Putamen (tissue), 1 donor: ENCODE measurements around the gene FYTTD1.

ENCODE experiments used
- DNase-seq: peaks from one replicate; pipeline ENCODE4 v3.0.0-alpha.2; 2016; ENCODE audit warnings: low spot score

Gene FYTTD1

DNA sequence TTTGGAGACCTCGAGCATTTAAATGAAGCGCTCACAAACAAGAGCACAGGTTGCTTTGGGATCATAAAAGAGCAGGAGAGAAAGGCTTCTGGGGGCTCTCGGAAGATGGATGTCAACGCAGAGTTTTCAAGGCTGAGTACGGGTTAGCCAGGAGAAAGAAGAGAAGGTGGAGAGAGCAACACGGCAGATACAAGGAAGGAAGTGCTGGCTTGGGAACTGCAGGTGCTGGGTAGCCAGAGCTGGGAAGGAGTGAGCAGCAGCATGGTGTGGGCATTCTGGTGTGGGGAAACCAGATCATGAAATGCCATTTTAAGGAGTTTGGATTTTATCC lies 12.4 kb upstream of the FYTTD1 start:
- DNase-seq = no peak

DNA sequence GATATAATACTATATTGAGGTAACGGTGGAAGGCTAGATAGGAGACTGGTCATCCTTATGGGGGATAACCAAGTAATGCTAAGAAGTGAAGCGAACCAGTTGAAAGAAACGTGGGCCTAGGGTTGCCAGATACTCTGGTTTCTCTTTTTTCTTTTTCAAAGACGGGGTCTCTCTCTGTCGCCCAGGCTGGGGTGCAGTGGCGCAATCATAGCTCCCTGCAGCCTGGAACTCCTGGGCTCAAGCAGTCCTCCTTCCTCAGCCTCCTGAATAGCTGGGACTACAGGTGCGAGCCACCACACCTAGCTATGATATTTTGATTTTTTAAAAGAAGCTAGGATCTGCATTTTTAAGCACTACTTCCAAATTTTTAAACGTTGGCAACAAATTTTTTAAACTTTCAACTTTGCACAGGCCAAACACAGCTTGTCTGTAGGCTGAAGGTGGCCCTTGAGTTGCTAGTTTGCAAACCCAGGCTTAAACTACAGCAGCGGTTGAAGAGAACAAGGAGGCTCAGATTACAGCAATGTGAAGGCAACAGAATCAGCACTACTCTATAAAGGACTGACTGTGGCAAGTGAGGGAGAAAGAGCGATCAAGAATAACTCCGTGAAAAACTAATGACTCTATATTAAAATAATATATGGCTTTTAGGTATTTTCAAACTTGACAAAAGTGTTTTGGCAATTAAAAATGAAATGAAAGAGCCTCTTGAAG lies 11.8 kb upstream of the FYTTD1 start:
- DNase-seq = no peak

DNA sequence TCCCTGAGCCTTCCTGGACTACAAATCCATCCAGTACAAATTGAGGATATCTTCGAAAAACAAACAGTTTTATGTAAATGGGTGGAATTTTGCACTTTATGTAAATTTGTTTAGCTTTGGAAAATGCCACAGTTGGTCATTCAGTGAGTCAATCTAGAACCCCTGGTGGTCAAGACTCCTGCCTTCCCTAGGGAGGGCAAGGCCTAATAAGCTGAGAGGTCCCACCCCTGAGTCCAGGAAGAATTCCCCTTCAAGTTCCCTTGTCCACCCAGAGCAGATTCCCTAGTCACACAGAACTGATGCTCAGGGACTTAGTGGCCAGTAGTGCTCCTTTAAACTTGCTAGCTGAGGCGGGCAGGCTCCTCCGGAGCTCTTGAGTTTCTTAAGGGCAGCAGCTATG lies 6.9 kb upstream of the FYTTD1 start:
- DNase-seq = no peak

DNA sequence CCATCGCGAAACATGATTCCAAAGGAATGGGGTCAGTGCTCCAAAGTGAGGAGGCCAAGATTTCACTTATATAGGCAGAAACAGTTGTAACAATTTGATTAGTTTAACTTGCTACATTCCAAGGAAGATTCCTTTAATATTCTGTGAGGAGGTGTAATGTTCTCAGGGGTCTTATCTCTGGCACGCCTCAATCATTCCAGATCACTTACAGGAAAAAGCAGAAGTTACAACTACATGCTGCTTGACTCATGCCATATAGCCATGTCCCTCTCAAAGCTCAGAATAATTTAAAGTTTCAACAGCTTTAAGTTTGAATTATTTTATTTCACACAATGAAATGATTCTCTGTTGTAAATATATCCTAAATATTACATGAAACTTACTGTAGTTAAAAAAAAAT lies 3.5 kb upstream of the FYTTD1 start:
- DNase-seq = no peak

DNA sequence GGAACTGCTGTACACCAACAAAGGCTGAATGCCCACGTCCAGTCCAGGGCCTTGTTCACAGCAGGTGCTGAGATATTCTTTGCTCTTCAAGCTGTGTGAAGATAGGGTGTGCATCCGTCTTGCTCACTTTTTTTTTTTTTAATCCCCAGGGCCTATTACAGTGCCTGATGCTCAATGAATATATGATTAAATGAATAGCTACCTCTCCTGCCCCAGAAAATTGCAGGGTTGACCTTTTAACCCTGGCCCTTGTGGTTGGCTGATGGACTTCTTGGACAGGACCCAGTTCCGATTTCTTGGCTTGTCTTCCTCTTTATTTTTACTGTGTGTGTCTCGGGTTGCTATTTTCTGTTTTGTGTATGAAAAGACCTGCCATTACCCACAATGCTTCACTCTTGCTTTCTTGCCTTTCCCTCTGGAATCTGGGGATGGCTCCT lies 2.9 kb upstream of the FYTTD1 start:
- DNase-seq = no peak

DNA sequence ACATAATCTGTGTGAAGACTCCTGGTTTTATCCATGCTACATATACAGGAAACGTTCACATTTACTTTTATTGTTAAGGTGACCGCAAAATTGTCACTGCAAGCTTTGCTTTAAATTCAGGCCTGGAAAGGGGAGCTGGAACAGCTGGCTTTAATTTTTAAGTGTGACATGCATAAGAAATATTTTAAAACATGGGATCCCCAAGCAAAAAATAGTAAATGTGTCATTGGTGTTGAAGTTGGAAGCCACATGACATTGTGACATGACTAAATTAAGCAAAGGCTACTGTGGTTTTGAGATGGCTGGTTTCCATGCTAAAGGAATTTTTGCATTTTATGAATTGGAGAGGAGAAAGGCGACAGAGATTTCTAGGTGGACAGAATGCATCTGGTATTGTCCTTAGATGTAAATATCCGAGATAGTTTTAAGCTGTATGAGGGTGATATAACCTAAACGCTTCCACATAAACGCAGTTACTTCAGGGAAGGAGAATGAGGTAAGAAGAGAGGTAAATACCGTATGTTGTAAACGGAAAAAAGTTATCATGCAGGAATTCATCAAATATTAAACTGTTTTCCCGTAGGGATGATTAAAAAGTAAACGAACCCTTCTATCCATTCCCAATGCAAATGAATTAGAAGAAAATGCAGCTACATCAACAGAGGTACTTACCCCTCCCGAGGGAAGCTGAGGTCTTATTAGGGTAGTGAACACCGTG lies 927 bp upstream of the FYTTD1 start:
- DNase-seq = no peak

DNA sequence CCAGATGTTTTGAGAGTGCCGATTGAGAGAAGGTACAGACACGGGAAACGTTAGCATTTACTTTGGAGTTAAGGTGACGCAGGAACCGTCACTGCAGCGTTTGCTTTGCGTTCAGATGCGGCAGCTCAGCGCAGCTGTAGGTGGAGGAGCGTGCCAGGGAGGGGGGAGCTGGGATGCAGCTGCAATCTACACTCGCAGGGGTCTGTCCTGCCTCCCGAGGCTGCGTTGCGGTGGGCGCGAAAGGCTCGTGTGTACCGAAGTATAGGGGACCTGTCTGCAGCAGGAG lies 425 bp upstream of the FYTTD1 start:
- DNase-seq = peak; percentile 74

DNA sequence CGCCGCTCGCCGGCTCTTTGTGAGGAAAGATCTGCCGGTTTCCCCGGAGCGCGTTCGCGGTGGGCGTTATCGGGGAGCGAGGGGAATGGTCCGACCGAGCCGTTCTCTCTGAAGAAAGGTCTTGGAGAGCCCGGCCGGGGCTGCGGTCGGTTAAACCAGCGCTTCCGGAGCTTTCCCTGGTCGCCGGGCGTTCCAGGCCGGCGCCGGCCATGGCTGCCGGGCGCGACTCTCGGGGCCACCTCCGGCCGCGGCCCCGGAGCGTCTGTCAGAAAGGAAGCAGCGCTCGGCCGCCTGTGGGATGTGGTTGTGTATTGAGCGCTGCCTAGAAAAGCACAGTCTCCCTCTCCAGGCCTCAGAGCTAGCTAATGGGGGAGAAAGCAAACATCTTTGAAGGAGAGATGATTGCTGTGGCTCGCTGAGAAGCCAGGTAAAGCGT lies 731 bp downstream of the FYTTD1 start:
- DNase-seq = peak; percentile 61

DNA sequence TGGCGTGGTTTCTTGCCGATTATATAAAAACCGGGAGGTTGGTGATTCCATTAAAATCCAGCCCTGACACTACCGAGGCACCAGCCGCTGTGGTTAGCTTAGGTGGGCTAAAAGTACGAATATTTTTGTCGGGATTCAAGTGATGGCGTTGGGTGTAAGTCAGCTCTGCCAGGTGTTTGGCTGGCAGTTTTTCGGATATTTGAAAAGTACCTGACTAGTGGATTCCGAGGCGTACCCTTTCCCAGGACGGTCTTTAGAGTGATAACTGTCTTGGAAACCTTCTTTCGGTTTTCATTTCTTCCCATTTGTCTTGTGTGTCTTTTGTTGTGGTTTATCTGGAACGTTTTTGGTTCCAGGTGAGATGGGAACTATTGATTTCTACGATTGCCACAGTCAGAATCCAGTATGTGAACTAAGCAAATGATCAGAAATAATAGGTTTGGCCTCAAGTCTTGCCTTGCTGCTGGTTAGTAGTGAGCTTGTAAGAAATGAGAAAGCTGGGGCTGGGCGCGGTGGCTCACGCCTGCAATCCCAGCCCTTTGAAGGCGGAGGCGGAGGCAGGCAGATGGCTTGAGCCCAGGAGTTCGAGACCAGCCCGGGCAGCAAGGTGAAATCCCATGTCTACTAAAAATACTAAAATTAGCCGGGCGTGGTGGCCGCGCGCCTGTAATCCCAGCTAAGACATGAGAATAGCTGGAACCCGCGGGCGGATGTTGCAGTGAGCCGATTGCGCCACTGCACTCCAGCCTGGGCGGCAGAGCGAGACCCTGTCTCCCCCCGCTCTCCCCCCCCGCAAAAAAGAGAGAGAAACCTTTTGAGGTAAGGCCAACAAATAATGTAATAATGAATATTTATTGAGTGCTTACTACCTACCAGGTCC lies 1.4 kb downstream of the FYTTD1 start:
- peak; percentile 18 for DNase-seq

DNA sequence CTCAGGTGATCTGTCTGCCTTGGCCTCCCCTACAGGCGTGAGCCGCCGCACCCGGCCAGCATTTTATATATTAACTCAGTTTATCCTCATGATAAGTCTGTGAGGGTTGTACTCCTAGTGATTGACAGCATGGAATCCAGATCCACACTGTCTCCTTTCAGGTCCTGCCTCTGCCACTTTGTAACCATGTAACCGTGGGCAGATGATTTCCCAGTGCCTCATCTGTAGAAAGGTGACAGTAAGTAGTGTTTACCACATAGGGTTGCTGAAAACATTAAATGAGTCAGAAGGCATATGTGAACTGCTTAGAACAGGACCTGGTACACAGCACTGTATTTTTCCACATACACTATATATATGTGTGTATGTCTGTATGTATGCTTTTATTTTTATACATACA lies 2.4 kb downstream of the FYTTD1 start:
- DNase-seq = no peak

DNA sequence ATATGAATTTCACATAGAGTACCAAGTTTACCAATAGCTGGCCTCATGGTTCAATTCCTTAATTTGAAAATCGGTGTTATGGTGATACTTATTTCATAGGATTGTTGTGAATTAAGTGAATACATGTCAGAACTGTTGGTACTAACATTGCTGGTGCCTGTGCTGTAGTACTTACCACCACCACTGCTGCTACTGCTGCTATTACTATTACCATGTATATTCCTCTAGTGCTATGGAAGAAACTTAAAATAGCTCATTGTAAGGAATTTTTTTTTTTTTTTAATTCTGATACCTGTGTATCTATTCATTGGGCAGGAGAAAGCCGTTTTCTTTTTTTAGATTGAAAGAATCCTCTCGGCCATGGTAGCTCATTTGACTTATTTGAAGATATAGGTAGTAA lies 3.6 kb downstream of the FYTTD1 start:
- no peak for DNase-seq

DNA sequence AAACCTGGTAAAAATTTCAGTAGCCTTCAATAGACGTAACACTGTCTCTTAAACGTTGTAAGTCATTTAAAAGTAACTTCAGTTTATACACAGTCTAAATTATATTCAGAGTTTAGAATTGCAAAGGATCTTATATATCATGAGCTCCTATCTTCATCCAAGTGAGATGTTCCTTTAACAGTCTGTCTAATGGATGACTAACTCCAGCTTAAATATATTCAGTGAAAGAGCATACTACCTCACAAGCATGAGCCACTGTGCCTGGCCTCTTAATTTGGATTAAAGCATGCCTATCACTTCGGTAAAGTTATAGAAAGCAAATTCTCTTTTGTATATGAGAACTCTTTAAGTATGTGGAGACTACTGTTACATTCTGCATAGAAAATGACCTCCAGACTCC lies 7.0 kb downstream of the FYTTD1 start:
- DNase-seq = no peak

DNA sequence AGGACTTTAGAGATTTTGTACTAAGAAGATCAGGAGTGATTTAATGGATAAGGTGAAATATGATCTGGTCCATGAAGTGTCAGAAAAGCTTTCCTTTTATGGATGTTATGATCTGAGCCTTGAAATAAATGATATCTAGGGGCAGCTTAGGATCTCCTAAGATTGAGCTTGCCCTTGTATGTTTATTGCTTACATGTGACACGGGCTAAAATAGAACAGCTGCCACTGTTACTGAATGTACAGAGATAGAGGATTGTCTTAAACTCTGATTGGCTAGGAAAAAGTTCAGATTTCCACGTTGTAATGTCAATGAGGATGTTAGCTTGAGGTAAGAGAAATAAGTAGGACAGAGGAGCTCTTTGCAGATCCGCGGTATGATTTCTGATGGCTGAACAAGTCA lies 8.8 kb downstream of the FYTTD1 start:
- DNase-seq = no peak

DNA sequence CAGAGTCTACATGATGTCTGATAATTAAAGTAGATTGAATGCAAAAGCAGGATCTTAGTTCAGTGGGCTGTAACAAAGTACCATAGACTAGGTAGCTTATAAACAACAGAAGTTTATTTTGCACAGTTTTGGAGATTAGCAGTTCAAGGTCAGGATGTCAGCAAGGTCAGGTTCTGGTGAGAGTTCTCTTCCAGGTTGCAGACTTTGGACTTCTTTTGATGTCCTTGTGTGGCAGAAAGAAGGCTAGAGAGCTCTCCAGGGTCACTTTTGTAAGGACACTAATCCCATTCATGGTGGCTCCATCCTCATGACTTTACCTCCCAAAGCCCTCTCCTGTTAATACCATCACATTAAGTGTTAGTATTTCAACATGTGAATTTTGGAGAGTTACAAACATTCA lies 12.1 kb downstream of the FYTTD1 start:
- DNase-seq = no peak

DNA sequence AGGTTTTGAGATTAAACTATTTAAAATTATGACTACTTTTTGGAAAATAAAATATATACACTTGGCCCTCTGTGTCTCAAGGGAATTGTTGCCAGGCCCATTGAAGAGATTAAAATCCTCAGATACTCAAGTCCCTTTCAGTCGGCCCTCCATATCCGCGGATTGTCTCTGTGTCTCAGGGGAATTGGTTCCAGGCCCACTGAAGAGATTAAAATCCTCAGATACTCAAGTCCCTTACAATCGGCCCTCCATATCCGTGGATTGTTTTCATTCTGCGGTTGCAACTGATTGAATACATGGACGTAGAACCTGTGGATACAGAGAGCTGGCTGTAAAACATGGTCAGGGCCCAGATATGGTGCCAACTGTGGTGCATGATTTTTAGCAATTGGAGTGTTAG lies 25.6 kb downstream of the FYTTD1 start:
- no peak for DNase-seq

DNA sequence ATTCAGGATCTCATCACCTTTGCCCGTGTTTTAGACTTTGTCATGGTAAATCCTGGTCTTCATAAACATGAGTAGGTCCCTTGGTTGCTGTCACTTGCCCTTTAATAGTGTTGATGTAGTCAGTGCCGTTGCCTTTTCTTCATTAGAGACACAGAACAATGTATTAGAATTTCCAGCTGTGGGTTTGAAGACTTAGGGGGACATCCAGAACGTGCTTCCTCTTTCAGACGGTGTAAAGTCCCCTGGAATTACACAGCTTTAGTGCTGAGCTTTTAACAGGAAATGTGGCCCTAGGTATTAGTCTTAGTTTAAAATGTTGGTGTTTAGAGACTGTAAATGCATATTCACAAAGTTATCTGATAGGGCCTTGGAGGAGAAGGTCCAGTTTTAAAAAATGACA lies 32.5 kb downstream of the FYTTD1 start:
- DNase-seq = no peak

DNA sequence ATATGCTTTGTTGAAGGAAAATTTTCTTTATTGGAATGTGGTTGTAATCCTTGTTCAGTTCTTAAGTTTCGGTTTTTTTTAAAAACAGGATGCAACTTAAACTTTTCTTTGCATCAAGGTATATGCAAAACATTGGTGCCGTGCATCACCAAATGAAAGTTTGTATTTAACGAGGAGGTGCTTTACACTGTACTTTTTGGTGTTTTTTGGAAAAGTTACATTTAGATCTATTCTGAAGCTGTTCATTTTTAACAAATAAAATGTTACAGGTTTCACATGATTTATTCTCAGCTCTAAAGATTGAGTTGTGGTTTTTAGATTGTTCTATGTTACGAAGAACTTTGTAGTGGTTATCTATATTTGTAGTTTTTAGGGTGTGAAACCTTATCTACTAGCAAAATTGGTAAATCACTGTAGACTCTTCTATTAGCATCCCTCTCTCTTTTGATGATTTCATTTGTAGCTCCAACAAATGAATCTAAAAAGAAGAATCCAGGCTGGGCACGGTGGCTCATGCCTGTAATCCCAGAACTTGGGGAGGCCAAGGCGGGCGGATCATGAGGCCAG lies 34.4 kb downstream of the FYTTD1 start:
- no peak for DNase-seq

DNA sequence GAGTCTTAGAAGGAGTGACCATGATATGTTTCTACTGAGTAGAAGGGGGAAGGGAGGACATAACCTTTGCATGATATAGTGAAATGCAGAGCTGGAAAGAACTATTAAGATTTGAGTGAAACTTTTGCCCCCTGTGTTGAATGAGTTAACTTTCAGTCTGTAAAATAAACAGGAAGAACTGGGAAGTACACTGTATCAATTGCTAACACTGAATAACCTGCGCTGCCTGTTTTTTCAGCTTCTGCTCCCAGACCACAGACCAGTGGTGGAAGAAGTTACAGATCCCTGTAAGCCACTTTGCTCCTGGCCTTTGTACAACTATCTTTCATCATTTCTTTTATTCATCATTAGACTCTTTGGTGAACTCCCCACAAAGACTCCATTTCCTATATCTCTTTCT lies 37.7 kb downstream of the FYTTD1 start:
- no peak for DNase-seq

DNA sequence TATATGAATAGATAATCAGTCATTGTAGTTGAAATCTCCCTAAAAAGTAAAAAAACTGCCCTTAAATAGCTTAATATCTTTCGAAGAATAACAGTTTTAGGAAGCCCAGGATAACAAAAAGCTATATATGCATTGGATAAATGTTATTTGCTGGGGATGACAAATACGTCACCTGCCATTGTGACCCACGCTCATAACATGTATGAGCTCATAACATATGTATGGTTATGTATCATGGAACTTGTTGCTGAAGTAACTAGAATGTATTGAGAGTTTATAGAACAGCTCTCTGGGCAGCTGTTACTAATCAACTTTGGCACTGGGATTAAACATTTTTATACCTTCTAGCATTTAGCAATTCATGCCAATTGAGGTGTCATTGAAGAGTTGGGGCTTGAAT lies 39.6 kb downstream of the FYTTD1 start:
- no peak for DNase-seq

DNA sequence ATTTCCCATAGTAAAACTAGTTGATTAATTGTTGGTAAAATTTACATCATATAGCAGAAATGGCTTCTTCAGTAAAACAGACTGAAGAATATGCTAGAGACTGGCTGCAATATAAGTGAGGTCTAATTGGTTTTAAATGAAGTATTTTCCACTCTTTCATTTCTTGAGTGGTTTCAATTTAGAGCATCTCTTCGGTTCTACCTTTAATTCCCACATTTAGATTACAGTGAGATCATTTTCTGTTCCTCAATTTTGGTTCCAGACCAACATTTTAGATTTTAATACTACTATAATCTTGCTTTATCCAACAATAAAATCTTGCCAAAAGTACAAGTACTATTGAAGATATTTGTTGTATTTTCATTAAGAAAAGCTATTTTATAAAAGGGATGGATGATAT lies 40.4 kb downstream of the FYTTD1 start:
- no peak for DNase-seq

DNA sequence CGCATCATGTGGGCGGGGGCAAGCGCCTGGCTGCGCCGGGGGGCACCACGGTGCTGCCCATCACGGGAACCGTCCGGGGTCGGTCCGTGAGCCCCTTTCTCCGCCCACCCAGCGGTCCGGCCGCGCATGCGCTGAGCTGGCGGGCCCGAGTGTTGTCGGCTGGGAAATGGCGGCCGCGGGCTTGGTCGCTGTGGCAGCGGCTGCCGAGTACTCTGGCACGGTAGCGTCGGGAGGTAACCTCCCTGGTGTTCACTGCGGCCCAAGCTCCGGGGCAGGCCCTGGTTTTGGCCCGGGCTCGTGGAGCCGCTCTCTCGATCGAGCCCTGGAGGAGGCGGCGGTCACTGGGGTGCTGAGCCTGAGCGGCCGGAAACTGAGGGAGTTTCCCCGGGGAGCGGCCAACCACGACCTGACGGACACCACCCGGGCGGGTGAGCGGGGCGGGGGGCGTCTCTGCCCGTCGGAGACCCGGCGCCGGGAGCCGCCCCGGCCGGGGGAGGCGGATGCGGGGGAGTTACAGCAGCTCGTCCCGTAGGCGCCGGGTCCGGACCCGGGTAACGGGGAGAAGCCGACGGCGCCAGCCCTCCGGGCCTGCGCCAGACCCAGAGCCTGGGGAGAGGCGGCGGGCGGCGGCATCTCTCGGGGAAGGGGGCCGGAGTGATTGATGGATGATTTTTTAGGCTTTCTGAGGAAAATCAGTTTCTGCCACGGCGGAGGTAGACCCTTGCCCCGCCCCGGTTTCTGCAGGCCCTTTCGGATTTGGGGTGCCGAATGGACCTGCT lies 41.6 kb downstream of the FYTTD1 start, which contains the start of gene LRCH3:
Gene LRCH3, plus strand, starts transcription at position 142 of the 779 bp plus-strand sequence. Its CDS starts 25 bp downstream, at position 167.
- DNase-seq = peak; percentile 79
